Stimulated activated CD8-positive, alpha-beta memory T cell treated with anti-CD3 and anti-CD28 coated beads, Interleukin-2, amount 100 ng/mL, for 1 hour (primary cell): ENCODE measurements around the gene CDK1.

Source experiments
- DNase-seq, 2 donors: peaks; one replicate each; pipeline ENCODE4 v3.0.0-alpha.2; 2020; ENCODE audit warnings: low read depth in 2 of 2

The CDK1 gene

GRCh38 chr10:60777696-60778213 is 523 bp upstream of the CDK1 start:
- DNase-seq, result no peak

GRCh38 chr10:60778971-60779796 is 906 bp downstream of the CDK1 start:
- no peak for DNase-seq

- no peak for DNase-seq
Observed at GRCh38 chr10:60781661-60782060, 3.4 kb downstream of the CDK1 start.

GRCh38 chr10:60784641-60785040 is 6.4 kb downstream of the CDK1 start:
- no peak for DNase-seq

- no peak for DNase-seq
Observed at GRCh38 chr10:60788544-60788943, 10.3 kb downstream of the CDK1 start.

- no peak for DNase-seq
Observed at GRCh38 chr10:60789340-60789739, 11.1 kb downstream of the CDK1 start.

GRCh38 chr10:60794953-60795352 is 16.7 kb downstream of the CDK1 start:
- DNase-seq, result no peak

- no peak for DNase-seq
Observed at GRCh38 chr10:60795465-60796202, 17.4 kb downstream of the CDK1 start.

GRCh38 chr10:60796481-60796880 is 18.2 kb downstream of the CDK1 start:
- DNase-seq, result no peak

GRCh38 chr10:60797200-60797599 is 18.9 kb downstream of the CDK1 start:
- no peak for DNase-seq

- no peak for DNase-seq
Observed at GRCh38 chr10:60798031-60798430, 19.8 kb downstream of the CDK1 start.

GRCh38 chr10:60798870-60799269 is 20.6 kb downstream of the CDK1 start:
- no peak for DNase-seq

GRCh38 chr10:60799971-60800650 is 21.8 kb downstream of the CDK1 start:
- DNase-seq, result no peak

- DNase-seq, result no peak
Observed at GRCh38 chr10:60800918-60801317, 22.6 kb downstream of the CDK1 start.

GRCh38 chr10:60801522-60801921 is 23.2 kb downstream of the CDK1 start:
- DNase-seq, result no peak

GRCh38 chr10:60803433-60803832 is 25.2 kb downstream of the CDK1 start:
- no peak for DNase-seq

- no peak for DNase-seq
Observed at GRCh38 chr10:60803865-60804264, 25.6 kb downstream of the CDK1 start.

- no peak for DNase-seq
Observed at GRCh38 chr10:60806921-60807320, 28.6 kb downstream of the CDK1 start.

- DNase-seq, result no peak
Observed at GRCh38 chr10:60807499-60807898, 29.2 kb downstream of the CDK1 start.

GRCh38 chr10:60808036-60808435 is 29.8 kb downstream of the CDK1 start:
- DNase-seq, result no peak

- DNase-seq, result no peak
Observed at GRCh38 chr10:60809157-60809556, 30.9 kb downstream of the CDK1 start.

- no peak for DNase-seq
Observed at GRCh38 chr10:60810437-60811182, 32.3 kb downstream of the CDK1 start.
